LNCaP clone FGC (cell line): ENCODE measurements around the gene SMAD7.

ENCODE experiments used
- DNase-seq: peaks from one replicate; pipeline ENCODE4 v3.0.0-alpha.2; 2011; ENCODE audit warnings: low read depth
- H3K4me3 ChIP-seq: 2 replicates; pipeline ENCODE4 v1.5.1; 2011; ENCODE audit warnings: mild to moderate bottlenecking, low read depth, low read length, control low read depth
- CTCF ChIP-seq: IDR thresholded peaks from 2 replicates; pipeline ENCODE4 v1.5.1; 2012; ENCODE audit warnings: mild to moderate bottlenecking; ENCODE audit not compliant: control insufficient read depth, insufficient read depth; ENCODE audit errors: extremely low read depth

The SMAD7 gene

GRCh38 chr18:48991319-48991660, 40.5 kb upstream of the SMAD7 start:
- H3K4me3 ChIP-seq: no peak overlapping the region
- TF ChIP-seq CTCF: no peak
- no peak for DNase-seq

GRCh38 chr18:48990481-48991318, 39.9 kb upstream of the SMAD7 start:
- TF ChIP-seq CTCF: no peak
- DNase-seq: no peak

GRCh38 chr18:48989304-48990303, 38.8 kb upstream of the SMAD7 start:
- DNase-seq: no peak
- H3K4me3 ChIP-seq: no peak overlapping the region
- TF ChIP-seq CTCF: no peak

More at GRCh38 chr18:48990481-48991318, 39.9 kb upstream of the SMAD7 start:
- no peak overlapping the region for H3K4me3 ChIP-seq

- no peak for DNase-seq
Observed at GRCh38 chr18:48988508-48989303, 37.9 kb upstream of the SMAD7 start.

GRCh38 chr18:48987821-48988220, 37.1 kb upstream of the SMAD7 start:
- DNase-seq: no peak
- TF ChIP-seq CTCF: no peak
- no peak overlapping the region for H3K4me3 ChIP-seq

More at GRCh38 chr18:48988508-48989303, 37.9 kb upstream of the SMAD7 start:
- no peak for TF ChIP-seq CTCF
- H3K4me3 ChIP-seq: no peak overlapping the region
